ENCODE results near the gene SOD3.

The SOD3 gene

DNA sequence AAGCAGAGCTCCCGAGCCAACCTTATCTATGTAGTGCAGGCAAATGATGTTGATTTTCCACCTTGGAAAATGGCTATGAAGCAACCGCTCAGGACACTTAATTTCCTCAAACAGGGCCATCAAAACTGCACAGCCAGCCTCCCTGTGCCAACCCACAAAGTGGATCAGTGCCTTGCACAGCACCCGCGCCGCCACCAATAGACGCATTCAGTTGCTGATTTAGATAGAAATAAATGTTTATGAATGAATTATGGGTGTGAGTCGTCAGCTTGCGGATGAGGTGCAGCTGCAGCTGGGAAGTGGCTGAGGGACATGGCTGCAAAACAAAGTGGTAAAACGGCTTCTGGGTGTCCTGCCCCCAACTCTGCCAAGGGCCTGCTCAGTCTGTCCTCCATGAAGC is 47.0 kb downstream of the SOD3 start:
- DNase-seq (ENCODE audit: low read depth), result no peak

DNA sequence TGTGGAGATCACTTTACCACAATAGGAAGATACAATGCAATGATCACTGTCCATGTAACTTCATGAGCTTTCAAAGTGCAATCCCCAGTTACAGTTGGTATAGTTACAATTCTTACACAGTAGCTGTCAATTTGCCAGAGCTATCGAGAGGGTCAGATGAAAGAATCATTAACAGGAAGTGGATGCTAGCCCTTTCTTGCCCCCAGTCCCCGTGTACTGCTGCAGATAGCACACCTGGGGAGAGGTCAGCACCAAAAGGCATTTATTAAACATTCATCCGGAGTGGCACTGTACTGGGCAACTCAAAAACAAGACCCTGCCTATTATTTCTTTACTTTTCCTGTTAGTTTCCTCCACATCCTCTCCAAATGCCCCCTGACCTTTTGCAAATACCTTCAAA is 47.7 kb downstream of the SOD3 start:
- no peak for DNase-seq (ENCODE audit: low read depth)

DNA sequence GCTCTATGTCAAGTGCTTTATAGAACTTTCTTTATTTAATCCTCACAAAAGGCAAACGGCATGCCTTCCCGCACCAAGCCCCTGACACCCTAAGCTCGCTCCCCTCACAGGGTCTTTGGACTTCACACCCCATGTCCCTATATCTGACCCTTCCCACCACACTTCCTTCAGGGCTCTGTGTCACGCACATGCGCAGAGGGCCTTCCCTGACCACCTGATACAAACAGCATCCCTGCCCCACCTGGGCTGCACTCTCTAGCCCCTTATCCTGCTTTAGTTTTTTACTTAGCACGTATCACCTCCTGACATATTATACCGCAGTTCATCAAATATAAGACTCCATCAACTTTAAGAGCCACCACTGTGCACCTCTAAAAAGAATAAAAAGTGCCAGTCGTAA is 49.8 kb downstream of the SOD3 start:
- no peak for DNase-seq (ENCODE audit: low read depth)

DNA sequence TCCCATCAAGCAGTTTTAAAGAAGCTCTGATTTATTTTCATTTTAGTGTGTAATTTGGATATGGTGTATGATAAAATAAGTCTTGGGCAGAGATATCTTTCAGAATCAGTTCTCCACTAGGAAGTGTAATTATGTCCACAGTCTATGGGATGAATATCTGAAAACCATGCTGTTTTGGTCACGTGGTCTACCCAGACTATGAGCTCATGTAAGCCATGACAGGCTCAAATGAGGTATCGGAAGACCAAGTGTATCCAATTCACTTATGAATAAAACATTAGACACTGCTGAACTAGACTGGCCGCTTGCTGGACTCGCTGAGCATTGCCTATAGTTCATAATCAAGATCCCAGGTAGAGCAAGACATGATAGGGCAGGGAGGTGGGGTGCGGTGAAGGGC is 50.5 kb downstream of the SOD3 start:
- DNase-seq (ENCODE audit: low read depth), result no peak

DNA sequence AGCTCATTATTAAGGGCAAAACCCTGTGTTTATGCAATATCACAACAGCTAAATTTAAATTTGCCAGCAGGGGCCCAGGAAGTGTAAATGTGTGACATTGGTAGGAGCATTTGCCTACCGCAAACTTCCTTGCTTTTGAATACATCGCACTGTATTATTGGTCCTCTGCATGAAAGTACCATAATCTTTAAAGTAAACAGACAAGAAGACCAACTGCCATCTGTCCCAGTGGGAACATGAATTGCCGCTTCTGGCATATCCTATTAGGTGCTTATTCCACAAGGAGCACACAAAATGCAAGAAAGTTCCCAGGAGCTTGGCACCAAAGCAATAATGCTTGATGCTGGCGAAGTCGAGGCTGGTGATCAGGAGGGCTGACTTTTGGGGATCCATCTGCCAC is 51.3 kb downstream of the SOD3 start:
- DNase-seq (ENCODE audit: low read depth), result no peak

DNA sequence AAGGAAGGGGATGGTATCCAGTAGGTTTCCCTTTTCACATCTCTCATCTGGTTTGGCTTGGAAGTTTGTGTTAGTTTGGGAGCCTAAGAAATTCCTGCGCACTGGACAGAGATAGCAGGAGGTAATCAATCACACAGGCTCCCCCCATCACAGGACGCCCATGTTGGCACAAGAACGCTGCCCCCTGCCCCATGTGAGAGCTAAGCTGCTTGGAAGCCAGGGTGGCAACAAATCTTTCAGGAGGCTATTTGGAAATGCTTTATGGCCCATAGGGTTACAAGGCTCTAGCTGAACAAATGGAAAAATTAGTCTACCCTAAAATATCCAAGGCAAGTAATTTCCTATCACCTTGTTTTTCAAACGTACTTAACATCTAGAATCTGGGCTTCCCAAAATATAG is 54.0 kb downstream of the SOD3 start:
- DNase-seq (ENCODE audit: low read depth), result no peak

DNA sequence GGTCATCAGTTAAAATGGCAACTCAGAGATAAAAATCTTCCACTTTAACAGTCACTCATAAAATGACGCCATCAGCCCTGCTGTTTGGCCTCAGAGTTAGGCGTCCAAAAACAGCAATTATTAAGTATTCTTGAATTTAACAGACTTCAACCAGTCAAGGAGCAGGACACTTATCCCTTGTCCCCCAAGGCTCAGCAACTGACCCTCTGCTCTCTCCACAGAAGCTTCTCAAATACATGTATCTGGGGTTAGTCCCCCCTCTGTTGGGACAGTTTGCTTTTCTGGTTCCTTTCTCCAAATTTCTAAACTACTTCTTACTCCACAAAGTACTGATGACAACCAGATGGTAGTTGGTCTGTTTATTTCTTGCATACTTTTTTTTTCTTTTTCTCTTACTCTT is 54.4 kb downstream of the SOD3 start:
- peak; percentile 65 for DNase-seq (ENCODE audit: low read depth)

Measured in EH (cell line).